Measurements from ENCODE around the gene FAM25G.
"Not testable (repeated sequence)": the region's sequence is repeated elsewhere in the genome, so short reads cannot be mapped to it uniquely, and the experiment has no call there.

Gene FAM25G

GRCh38 chr10:47491600-47491999 is at the start of gene FAM25G:
TSS of gene FAM25G (minus strand) at chr10:47491700. CDS start at chr10:47491674, 26 bp downstream.
- not testable (repeated sequence) for DNase-seq

GRCh38 chr10:47536430-47536829 is 44.9 kb upstream of the FAM25G start:
- not testable (repeated sequence) for DNase-seq

DNA sequence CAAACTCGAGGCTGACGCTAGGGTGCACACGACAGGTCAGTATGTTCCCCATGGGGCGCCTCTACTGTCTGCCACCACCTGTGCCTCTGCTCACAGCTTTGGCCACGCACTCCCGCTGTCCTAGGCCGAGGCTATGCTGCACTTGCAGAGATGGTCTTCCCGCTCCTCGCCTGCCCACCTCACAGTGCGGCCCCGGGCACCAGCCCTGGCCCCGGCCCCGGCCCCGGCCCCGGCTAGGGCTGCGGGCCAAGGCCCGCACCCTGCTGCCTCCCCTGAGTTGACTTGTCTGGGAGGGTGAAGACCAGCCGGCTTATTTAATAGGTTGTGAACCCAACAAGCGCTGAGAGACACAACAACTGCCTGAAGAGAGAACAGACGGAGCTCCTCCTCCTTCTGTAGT is 32.0 kb upstream of the FAM25G start, which contains the start of gene AGAP9:
Gene AGAP9, minus strand, starts transcription at position 164 of the 400 bp plus-strand sequence. Its CDS starts 112 bp downstream, at position 52.
- DNase-seq = not testable (repeated sequence)

- not testable (repeated sequence) for DNase-seq
These were observed 10.8 kb upstream of the FAM25G start for GRCh38 chr10:47502313-47502712.

- DNase-seq = not testable (repeated sequence)
These were observed 2.7 kb upstream of the FAM25G start for GRCh38 chr10:47494226-47494625.

- not testable (repeated sequence) for DNase-seq
These were observed 1.9 kb downstream of the FAM25G start for GRCh38 chr10:47489630-47490029.

GRCh38 chr10:47485943-47486342 is 5.6 kb downstream of the FAM25G start:
- DNase-seq = not testable (repeated sequence)

DNA sequence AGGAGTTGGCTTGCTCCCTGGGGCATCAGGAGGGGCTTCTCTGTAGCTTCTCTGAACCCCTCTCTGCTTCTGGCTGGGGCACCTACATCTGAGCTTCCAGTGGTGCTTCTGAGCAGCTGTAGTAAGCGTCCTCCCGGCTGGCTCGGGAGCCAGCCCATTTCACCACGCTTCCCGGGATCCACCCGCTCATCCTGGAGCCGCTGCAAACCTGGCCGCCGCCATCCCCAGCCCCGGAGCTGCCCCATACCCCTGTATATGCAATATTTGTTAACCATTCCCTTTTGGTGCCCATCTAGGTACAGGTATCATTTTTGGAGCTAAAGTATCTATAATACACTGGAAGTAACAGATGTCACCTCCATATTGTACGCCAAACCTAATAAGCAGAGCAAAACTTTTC is 6.7 kb downstream of the FAM25G start:
- not testable (repeated sequence) for DNase-seq

DNA sequence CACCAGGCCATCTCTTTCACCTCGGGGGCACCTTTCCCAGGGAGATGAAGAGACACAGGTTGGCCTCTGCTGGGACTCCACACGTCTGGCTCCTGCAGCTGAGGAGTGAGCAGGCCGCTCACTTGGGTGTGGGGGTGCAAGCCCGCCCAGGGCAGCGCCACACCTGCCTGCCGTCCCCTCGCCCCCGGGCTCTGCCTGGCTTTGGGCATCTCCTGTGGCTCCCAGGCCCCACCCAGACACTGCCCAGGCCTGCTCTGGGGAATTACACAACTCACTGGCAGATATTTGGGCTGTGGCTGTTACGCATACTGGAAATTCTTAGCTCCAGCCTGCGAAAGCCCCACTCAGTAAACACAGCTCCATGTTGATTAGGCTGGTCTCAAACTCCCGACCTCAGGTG is 7.6 kb downstream of the FAM25G start, which contains the start of gene ANXA8:
Gene ANXA8, minus strand, starts transcription at position 193 of the 400 bp plus-strand sequence. Its CDS starts 182 bp downstream, at position 11.
- not testable (repeated sequence) for DNase-seq

DNA sequence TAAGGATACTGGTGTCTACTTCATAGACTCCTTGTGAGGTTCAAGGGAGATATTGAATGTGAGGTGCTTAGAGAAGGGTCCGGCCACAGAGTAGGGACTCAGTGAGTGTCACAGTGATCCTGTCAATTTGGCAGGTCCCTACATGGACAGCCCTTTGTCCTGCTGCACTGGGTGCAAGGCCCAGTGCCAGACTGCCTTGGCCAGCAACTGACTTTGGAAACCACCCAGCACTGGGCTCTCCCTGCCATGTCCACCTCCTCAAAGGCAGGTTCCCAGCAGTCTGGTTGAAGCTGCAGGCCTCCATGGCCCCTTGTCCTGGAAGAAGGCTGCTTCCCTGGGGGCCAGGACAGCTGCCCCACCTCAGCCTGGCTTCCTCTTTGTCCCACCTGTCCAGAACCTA is 9.1 kb downstream of the FAM25G start:
- not testable (repeated sequence) for DNase-seq

DNA sequence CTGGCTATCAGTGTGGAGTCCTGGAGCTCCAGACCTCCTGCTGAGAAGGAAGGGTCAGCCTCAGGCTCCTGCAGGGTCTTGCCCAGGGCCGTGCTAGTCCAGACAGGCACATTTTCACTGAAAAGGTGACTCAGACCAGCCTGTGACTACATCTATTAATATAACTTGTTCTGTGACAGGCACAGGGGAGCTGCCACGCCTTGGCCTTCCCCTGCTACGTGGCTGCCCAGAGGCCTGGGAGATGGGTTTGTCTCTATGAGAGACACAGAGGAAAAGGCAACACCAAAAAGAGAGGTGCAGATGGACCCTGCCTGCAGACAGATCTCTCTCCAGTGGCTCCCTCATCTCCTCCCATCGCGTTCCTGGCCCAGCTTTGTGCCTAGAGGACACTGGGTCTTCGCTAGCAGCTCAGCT is 9.7 kb downstream of the FAM25G start:
- not testable (repeated sequence) for DNase-seq

DNA sequence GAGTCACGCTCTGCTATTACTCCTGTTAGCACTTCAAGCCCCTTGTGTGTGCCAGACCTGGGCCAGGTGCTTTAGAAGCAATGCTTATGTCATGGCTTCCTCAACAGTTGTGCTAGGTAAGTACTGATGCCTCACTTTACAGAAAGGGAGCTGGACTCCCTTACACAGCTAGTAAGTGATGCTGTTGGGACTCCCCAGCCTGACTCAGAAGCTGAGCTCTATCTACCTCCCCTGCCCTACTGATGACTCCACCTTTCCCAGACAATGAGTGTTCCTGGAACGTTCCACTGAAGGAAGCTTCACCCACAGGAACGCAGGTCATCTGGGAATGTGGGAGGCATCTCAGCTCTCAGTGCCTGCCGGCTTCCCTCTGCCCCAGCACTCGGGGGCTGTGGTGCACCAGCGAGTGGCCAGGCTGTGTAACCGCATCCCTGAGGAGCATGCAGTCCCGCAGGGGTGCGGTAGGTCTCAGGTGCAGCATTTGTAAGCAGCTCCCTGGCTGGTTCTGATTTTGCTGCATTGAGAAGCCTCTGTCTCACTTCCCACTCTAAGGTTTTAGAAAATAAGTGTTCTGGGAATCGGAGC is 10.2 kb downstream of the FAM25G start:
- DNase-seq = not testable (repeated sequence)

DNA sequence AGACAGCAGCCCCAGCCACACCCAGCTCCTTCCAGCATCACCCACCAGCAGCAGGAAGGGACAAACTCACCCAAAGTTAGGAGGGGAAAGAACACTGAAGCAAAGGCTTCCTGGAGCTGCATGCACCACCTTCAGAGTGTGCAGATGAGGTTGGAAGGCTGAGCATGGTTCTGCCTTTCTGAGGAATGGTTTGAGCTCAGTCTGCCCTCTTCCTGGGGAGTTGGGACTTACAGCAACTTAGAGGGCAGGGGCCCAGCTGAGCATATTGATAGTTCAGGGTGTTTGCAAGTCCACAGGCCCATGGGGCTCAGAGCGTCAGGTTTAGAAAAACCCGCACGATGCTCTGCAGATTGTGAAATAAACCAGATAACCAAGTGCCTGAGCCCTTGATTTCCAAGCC is 11.4 kb downstream of the FAM25G start:
- DNase-seq = not testable (repeated sequence)

DNA sequence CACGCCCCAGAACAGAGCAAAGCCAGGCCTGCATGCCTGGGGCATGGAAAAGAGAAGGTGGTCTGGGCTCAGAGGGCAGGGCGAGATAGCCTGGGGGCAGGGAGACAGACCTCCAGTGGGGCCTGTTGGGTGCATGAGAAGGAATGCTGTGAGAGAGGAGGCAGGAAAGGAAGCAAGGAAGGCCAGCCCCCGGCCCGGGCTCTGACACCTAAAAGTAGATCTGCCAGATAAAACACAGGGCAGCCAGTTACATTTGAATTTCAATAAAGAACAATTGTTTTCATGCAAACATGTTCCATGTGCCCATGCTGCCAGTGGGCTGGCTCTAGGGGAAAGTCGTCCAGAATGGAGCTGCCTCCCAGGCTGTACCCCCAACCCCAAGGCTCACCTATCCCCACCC is 13.4 kb downstream of the FAM25G start:
- DNase-seq = not testable (repeated sequence)

- DNase-seq = not testable (repeated sequence)
These were observed 14.4 kb downstream of the FAM25G start for GRCh38 chr10:47477078-47477477.

- not testable (repeated sequence) for DNase-seq
These were observed 16.4 kb downstream of the FAM25G start for GRCh38 chr10:47475101-47475500.

GRCh38 chr10:47473516-47473915 is 18.0 kb downstream of the FAM25G start:
- not testable (repeated sequence) for DNase-seq

DNA sequence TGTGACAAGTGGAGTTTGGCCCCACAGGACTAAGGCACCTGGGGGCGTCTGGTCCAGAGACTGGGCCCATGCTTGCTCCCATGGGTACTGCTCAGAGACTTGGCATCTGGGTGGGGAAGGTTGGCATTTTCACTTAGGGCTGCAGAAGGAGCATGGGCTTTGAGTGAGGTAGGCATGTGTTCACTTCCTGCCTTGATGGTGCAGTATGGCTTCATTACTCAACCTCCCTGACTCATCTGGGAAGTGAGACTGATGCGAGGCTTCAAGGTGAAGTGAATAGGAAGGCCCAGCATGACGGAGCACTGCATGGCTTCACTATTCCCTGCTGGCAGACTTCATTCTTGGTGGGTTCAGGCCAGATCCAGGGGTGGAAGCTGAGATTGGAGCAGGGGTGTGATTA is 18.9 kb downstream of the FAM25G start:
- not testable (repeated sequence) for DNase-seq

- not testable (repeated sequence) for DNase-seq
These were observed 19.4 kb downstream of the FAM25G start for GRCh38 chr10:47472072-47472471.

- DNase-seq = not testable (repeated sequence)
These were observed 22.6 kb downstream of the FAM25G start for GRCh38 chr10:47468731-47469528.

- DNase-seq = not testable (repeated sequence)
These were observed 23.5 kb downstream of the FAM25G start for GRCh38 chr10:47467957-47468356.

- DNase-seq = not testable (repeated sequence)
These were observed 24.0 kb downstream of the FAM25G start for GRCh38 chr10:47467458-47467857.

- DNase-seq = not testable (repeated sequence)
These were observed 26.1 kb downstream of the FAM25G start for GRCh38 chr10:47465216-47465917.

Measured in activated CD8-positive, alpha-beta memory T cell treated with anti-CD3 and anti-CD28 coated beads, Interleukin-2, amount 50 U/mL, for 4 hours (primary cell).